ENCODE results near the gene NTRK2.

DNA sequence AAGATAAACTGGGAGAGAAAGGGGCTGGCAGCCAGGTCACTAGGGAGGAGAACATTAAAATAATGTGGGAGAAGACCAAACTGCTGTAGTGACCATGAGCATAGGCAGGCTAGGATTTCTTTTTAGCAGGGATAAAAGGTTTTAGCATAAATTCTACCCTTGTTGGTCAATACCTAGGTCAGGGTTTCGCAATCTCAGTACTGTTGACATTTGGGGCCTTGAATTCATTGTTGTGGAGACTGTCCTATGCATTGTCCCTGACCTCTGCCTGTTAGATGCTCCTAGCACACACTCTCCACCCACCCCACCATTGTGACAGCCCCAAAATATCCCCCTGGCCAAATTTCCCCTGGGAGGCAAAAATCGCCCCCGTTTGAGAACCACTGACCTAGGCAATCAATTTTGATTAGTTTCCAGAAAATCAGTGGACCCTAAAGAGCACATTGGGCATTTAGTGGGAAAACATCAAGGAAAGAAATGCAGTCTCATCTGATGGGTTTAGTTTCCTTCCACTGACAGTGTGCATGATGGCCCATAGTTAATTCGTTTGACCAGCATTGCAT, 181.4 kb downstream of the NTRK2 start:
- TF ChIP-seq, protein P1, sequence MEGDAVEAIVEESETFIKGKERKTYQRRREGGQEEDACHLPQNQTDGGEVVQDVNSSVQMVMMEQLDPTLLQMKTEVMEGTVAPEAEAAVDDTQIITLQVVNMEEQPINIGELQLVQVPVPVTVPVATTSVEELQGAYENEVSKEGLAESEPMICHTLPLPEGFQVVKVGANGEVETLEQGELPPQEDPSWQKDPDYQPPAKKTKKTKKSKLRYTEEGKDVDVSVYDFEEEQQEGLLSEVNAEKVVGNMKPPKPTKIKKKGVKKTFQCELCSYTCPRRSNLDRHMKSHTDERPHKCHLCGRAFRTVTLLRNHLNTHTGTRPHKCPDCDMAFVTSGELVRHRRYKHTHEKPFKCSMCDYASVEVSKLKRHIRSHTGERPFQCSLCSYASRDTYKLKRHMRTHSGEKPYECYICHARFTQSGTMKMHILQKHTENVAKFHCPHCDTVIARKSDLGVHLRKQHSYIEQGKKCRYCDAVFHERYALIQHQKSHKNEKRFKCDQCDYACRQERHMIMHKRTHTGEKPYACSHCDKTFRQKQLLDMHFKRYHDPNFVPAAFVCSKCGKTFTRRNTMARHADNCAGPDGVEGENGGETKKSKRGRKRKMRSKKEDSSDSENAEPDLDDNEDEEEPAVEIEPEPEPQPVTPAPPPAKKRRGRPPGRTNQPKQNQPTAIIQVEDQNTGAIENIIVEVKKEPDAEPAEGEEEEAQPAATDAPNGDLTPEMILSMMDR (IDR thresholded peaks at IDR 0.05; ENCODE audit: low read depth, low read length, poor library complexity, severe bottlenecking): no peak
- TF ChIP-seq EZH2phosphoT487 (IDR thresholded peaks at IDR 0.05; ENCODE audit: borderline replicate concordance, low read length): no peak
